ENCODE data around the gene NUP37. TPM values are rescaled to one million over a fixed set of nuclear protein-coding genes. Genes with fewer than 3 reads are reported as not detected.
A peak's percentile ranks its signal among the peaks of the same experiment; 100 is the strongest.

NUP37 gene
- total and polyA plus RNA-seq, 9 of the 15 experiments (the other 6 are each of a cell fraction or from before 2014, with no cell fraction given): 72.2 to 429 (median 170) TPM

DNA sequence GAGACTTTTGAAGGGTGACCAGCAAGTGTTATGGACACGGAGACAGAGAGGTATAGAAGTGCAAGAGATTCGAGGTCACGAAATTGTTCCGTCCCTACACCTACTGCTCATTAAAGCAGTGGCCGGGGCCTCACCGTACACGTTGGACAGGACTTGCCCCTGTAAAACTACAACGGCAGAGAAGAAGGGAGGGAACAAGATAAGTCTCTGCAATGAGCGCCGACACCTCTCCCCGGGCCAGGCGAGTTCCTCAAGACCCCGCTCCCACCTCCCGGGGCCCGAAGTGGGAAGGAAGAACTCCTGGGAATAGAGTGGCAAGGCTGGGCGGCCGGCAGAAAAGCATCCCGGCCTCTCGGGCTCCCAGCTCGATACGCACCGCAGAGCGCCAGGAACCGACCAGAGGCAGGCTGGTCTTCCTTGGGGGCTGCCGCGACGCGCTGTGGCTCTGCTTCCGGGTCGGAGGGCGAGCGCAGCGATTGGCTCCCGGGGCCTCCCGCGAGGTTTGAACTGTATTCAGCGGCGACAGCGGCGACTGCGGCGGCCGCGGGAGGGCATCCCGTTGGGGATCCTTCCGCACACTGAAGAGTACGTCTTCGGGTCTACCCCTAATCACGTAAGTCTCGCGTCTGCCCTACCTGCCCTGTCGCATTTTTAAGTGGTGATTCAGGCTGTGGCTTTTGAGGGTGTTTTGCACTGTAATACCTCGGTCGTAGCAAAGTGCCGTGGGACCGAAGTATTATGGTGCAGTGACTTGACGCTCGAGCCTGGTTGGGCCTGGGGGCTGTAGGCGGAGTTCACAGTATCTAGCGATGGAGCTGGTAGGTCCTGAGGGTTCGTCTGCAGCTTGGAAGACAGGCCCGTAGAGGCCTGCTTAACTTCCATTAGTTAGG lies at the start of gene NUP37, which contains the start of gene PARPBP (continued):
- TF ChIP-seq, protein P1, sequence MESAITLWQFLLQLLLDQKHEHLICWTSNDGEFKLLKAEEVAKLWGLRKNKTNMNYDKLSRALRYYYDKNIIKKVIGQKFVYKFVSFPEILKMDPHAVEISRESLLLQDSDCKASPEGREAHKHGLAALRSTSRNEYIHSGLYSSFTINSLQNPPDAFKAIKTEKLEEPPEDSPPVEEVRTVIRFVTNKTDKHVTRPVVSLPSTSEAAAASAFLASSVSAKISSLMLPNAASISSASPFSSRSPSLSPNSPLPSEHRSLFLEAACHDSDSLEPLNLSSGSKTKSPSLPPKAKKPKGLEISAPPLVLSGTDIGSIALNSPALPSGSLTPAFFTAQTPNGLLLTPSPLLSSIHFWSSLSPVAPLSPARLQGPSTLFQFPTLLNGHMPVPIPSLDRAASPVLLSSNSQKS (CRISPR knock-in tag; IDR thresholded peaks at IDR 0.05): no peak
- TF ChIP-seq, protein P2, sequence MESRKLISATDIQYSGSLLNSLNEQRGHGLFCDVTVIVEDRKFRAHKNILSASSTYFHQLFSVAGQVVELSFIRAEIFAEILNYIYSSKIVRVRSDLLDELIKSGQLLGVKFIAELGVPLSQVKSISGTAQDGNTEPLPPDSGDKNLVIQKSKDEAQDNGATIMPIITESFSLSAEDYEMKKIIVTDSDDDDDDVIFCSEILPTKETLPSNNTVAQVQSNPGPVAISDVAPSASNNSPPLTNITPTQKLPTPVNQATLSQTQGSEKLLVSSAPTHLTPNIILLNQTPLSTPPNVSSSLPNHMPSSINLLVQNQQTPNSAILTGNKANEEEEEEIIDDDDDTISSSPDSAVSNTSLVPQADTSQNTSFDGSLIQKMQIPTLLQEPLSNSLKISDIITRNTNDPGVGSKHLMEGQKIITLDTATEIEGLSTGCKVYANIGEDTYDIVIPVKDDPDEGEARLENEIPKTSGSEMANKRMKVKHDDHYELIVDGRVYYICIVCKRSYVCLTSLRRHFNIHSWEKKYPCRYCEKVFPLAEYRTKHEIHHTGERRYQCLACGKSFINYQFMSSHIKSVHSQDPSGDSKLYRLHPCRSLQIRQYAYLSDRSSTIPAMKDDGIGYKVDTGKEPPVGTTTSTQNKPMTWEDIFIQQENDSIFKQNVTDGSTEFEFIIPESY (CRISPR knock-in tag; IDR thresholded peaks at IDR 0.05): 0 out of 2 replicates have a peak, but pooled peaks have one; percentile 35
- no peak; a peak in 1 of 4 replicates for TF ChIP-seq RAD21 (CRISPR knock-in tag; conservative IDR thresholded peaks at IDR 0.05 in 1 of 2, IDR thresholded peaks at IDR 0.05 in 1 of 2)
- no peak for TF ChIP-seq ZBED1 (IDR thresholded peaks at IDR 0.05)
- peak; percentile 90 for TF ChIP-seq ELF1 (tag; IDR thresholded peaks at IDR 0.05)
- TF ChIP-seq ZNF668 (CRISPR knock-in tag; IDR thresholded peaks at IDR 0.05): no peak
- peak; percentile 54 for TF ChIP-seq SMARCE1 (IDR thresholded peaks at IDR 0.05)
- TF ChIP-seq, protein P3, sequence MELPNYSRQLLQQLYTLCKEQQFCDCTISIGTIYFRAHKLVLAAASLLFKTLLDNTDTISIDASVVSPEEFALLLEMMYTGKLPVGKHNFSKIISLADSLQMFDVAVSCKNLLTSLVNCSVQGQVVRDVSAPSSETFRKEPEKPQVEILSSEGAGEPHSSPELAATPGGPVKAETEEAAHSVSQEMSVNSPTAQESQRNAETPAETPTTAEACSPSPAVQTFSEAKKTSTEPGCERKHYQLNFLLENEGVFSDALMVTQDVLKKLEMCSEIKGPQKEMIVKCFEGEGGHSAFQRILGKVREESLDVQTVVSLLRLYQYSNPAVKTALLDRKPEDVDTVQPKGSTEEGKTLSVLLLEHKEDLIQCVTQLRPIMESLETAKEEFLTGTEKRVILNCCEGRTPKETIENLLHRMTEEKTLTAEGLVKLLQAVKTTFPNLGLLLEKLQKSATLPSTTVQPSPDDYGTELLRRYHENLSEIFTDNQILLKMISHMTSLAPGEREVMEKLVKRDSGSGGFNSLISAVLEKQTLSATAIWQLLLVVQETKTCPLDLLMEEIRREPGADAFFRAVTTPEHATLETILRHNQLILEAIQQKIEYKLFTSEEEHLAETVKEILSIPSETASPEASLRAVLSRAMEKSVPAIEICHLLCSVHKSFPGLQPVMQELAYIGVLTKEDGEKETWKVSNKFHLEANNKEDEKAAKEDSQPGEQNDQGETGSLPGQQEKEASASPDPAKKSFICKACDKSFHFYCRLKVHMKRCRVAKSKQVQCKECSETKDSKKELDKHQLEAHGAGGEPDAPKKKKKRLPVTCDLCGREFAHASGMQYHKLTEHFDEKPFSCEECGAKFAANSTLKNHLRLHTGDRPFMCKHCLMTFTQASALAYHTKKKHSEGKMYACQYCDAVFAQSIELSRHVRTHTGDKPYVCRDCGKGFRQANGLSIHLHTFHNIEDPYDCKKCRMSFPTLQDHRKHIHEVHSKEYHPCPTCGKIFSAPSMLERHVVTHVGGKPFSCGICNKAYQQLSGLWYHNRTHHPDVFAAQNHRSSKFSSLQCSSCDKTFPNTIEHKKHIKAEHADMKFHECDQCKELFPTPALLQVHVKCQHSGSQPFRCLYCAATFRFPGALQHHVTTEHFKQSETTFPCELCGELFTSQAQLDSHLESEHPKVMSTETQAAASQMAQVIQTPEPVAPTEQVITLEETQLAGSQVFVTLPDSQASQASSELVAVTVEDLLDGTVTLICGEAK (IDR thresholded peaks at IDR 0.05): peak; percentile 93
- TF ChIP-seq, protein P3 (CRISPR knock-in tag; IDR thresholded peaks at IDR 0.05): 0 out of 2 replicates have a peak, but pooled peaks have one; percentile 23
- TF ChIP-seq, protein P4, sequence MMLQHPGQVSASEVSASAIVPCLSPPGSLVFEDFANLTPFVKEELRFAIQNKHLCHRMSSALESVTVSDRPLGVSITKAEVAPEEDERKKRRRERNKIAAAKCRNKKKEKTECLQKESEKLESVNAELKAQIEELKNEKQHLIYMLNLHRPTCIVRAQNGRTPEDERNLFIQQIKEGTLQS (IDR thresholded peaks at IDR 0.05): peak; percentile 46; the same call in 1 of the 2 replicates
- TF ChIP-seq, protein P4 (CRISPR knock-in tag; conservative IDR thresholded peaks at IDR 0.05): peak; percentile 70; the same call in 1 of the 2 replicates
- peak; percentile 98 for TF ChIP-seq HNRNPLL (IDR thresholded peaks at IDR 0.05; ENCODE audit: low read depth, low read length, poor library complexity, severe bottlenecking)
- no peak for TF ChIP-seq MECOM (CRISPR knock-in tag; IDR thresholded peaks at IDR 0.05)
- peak in 1 of 2 experiments; percentile 43; a peak in 1 of 4 replicates for TF ChIP-seq KDM1A (IDR thresholded peaks at IDR 0.05)
